Measurements from ENCODE around the gene FBXL3.

GRCh38 chr13:77048681-77049080 is 21.7 kb upstream of the FBXL3 start:
- TF ChIP-seq CTCF (conservative IDR thresholded peaks at IDR 0.05; ENCODE audit: low read depth in 2 of 2) (no peak), POLR2AphosphoS5 (IDR thresholded peaks at IDR 0.05; ENCODE audit: low read depth) (no peak), NANOG (IDR thresholded peaks at IDR 0.05; ENCODE audit: borderline replicate concordance) (no peak), REST (IDR thresholded peaks at IDR 0.05; ENCODE audit: unreplicated experiment) (no peak), JUNB (IDR thresholded peaks at IDR 0.05; ENCODE audit: unreplicated experiment) (no peak), EZH2phosphoT487 (IDR thresholded peaks at IDR 0.05; ENCODE audit: unreplicated experiment) (no peak), EZH2 (IDR thresholded peaks at IDR 0.05; ENCODE audit: low read depth, unreplicated experiment) (no peak), STAT1 (IDR thresholded peaks at IDR 0.05; ENCODE audit: unreplicated experiment) (no peak), CREB1 (CRISPR knock-in tag; IDR thresholded peaks at IDR 0.05; ENCODE audit: low read depth) (no peak)
